Measurements from ENCODE around the gene SNAPC1.

SNAPC1 gene

GRCh38 chr14:61761959-61762786, at the start of gene SNAPC1:
Gene SNAPC1, plus strand, starts transcription at chr14:61762420. Its CDS starts 41 bp downstream, at chr14:61762461.
- Mint-ChIP-seq H3K27me3 (no peaks in the 10 kb centered on the region), H3K4me3 (peak within 1 kb of the TSS; percentile 95), H3K36me3 (ENCODE audit: low read depth) (peaks cover 37% of the 10 kb centered on the region), H3K9me3 (no peaks in the 10 kb centered on the region), H3K27ac (peak within 1 kb of the TSS; percentile 97), H3K4me1 (ENCODE audit: low read depth) (peaks cover 49% of the 10 kb centered on the region)
- peak; percentile 96 for DNase-seq

- no peak for DNase-seq
- Mint-ChIP-seq H3K36me3 (ENCODE audit: low read depth) (peaks cover 43% of the 10 kb centered on the region), H3K9me3 (no peaks in the 10 kb centered on the region), H3K27ac (peak overlapping the region; percentile 79), H3K4me3 (peak overlapping the region; percentile 33), H3K27me3 (no peaks in the 10 kb centered on the region), H3K4me1 (ENCODE audit: low read depth) (peaks cover 95% of the 10 kb centered on the region)
Observed at GRCh38 chr14:61713724-61714437, 48.3 kb upstream of the SNAPC1 start.

- peak overlapping the region; percentile 50 for H3K27ac Mint-ChIP-seq
Observed at GRCh38 chr14:61716956-61717355, 45.3 kb upstream of the SNAPC1 start.

GRCh38 chr14:61718039-61718438, 44.2 kb upstream of the SNAPC1 start:
- H3K9me3 Mint-ChIP-seq, result no peaks in the 10 kb centered on the region
- H3K4me1 Mint-ChIP-seq (ENCODE audit: low read depth), result peaks cover 85% of the 10 kb centered on the region
- peak overlapping the region; percentile 88 for H3K27ac Mint-ChIP-seq
- H3K36me3 Mint-ChIP-seq (ENCODE audit: low read depth), result peaks cover 56% of the 10 kb centered on the region
- H3K4me3 Mint-ChIP-seq, result no peak overlapping the region
- H3K27me3 Mint-ChIP-seq, result no peaks in the 10 kb centered on the region
- no peak for DNase-seq

More at GRCh38 chr14:61716956-61717355, 45.3 kb upstream of the SNAPC1 start:
- no peak for DNase-seq
- Mint-ChIP-seq H3K9me3 (no peaks in the 10 kb centered on the region), H3K4me1 (ENCODE audit: low read depth) (peaks cover 90% of the 10 kb centered on the region), H3K27me3 (no peaks in the 10 kb centered on the region), H3K4me3 (no peak overlapping the region), H3K36me3 (ENCODE audit: low read depth) (peaks cover 48% of the 10 kb centered on the region)

GRCh38 chr14:61719344-61720293, 42.6 kb upstream of the SNAPC1 start:
- Mint-ChIP-seq H3K27me3 (no peaks in the 10 kb centered on the region), H3K4me3 (peak overlapping the region; percentile 64), H3K36me3 (ENCODE audit: low read depth) (peaks cover 62% of the 10 kb centered on the region), H3K9me3 (no peaks in the 10 kb centered on the region), H3K27ac (peak overlapping the region; percentile 88), H3K4me1 (ENCODE audit: low read depth) (peaks cover 83% of the 10 kb centered on the region)
- no peak for DNase-seq

- DNase-seq, result no peak
- Mint-ChIP-seq H3K4me1 (ENCODE audit: low read depth) (peaks cover 82% of the 10 kb centered on the region), H3K36me3 (ENCODE audit: low read depth) (peaks cover 68% of the 10 kb centered on the region), H3K27ac (peak overlapping the region; percentile 88), H3K4me3 (peak overlapping the region; percentile 64), H3K9me3 (no peaks in the 10 kb centered on the region), H3K27me3 (no peaks in the 10 kb centered on the region)
Observed at GRCh38 chr14:61720294-61720661, 41.9 kb upstream of the SNAPC1 start.

- H3K36me3 Mint-ChIP-seq (ENCODE audit: low read depth), result peaks cover 73% of the 10 kb centered on the region
- no peak overlapping the region for H3K4me3 Mint-ChIP-seq
- H3K27ac Mint-ChIP-seq, result peak overlapping the region; percentile 88
- DNase-seq, result no peak
- peaks cover 80% of the 10 kb centered on the region for H3K4me1 Mint-ChIP-seq (ENCODE audit: low read depth)
- H3K9me3 Mint-ChIP-seq, result no peaks in the 10 kb centered on the region
- no peaks in the 10 kb centered on the region for H3K27me3 Mint-ChIP-seq
Observed at GRCh38 chr14:61720741-61721140, 41.5 kb upstream of the SNAPC1 start.

- Mint-ChIP-seq H3K36me3 (ENCODE audit: low read depth) (peaks cover 95% of the 10 kb centered on the region), H3K27ac (peak overlapping the region; percentile 31), H3K4me1 (ENCODE audit: low read depth) (peaks cover 80% of the 10 kb centered on the region), H3K27me3 (no peaks in the 10 kb centered on the region), H3K9me3 (no peaks in the 10 kb centered on the region), H3K4me3 (no peak overlapping the region)
- no peak for DNase-seq
Observed at GRCh38 chr14:61724133-61724532, 38.1 kb upstream of the SNAPC1 start.

GRCh38 chr14:61726778-61727658, 35.2 kb upstream of the SNAPC1 start:
- H3K9me3 Mint-ChIP-seq, result no peaks in the 10 kb centered on the region
- no peaks in the 10 kb centered on the region for H3K27me3 Mint-ChIP-seq
- peak overlapping the region; percentile 71 for H3K27ac Mint-ChIP-seq
- DNase-seq, result no peak
- H3K4me1 Mint-ChIP-seq (ENCODE audit: low read depth), result peaks cover 74% of the 10 kb centered on the region
- H3K4me3 Mint-ChIP-seq, result no peak overlapping the region
- peaks cover 98% of the 10 kb centered on the region for H3K36me3 Mint-ChIP-seq (ENCODE audit: low read depth)

GRCh38 chr14:61730756-61731373, 31.4 kb upstream of the SNAPC1 start:
- H3K9me3 Mint-ChIP-seq, result no peaks in the 10 kb centered on the region

GRCh38 chr14:61733972-61734371, 28.2 kb upstream of the SNAPC1 start:
- Mint-ChIP-seq H3K27ac (peak overlapping the region; percentile 23), H3K27me3 (no peaks in the 10 kb centered on the region), H3K36me3 (ENCODE audit: low read depth) (peaks cover 98% of the 10 kb centered on the region), H3K9me3 (no peaks in the 10 kb centered on the region), H3K4me3 (no peak overlapping the region), H3K4me1 (ENCODE audit: low read depth) (peaks cover 43% of the 10 kb centered on the region)
- DNase-seq, result no peak

More at GRCh38 chr14:61730756-61731373, 31.4 kb upstream of the SNAPC1 start:
- H3K4me3 Mint-ChIP-seq, result no peak overlapping the region
- H3K27ac Mint-ChIP-seq, result peak overlapping the region; percentile 47
- DNase-seq, result no peak
- peaks cover 59% of the 10 kb centered on the region for H3K4me1 Mint-ChIP-seq (ENCODE audit: low read depth)
- H3K27me3 Mint-ChIP-seq, result no peaks in the 10 kb centered on the region
- peaks cover 98% of the 10 kb centered on the region for H3K36me3 Mint-ChIP-seq (ENCODE audit: low read depth)

- peaks cover 93% of the 10 kb centered on the region for H3K36me3 Mint-ChIP-seq (ENCODE audit: low read depth)
- H3K27ac Mint-ChIP-seq, result peak overlapping the region; percentile 84
- H3K4me3 Mint-ChIP-seq, result no peak overlapping the region
- peaks cover 26% of the 10 kb centered on the region for H3K4me1 Mint-ChIP-seq (ENCODE audit: low read depth)
- DNase-seq, result no peak
- no peaks in the 10 kb centered on the region for H3K9me3 Mint-ChIP-seq
- H3K27me3 Mint-ChIP-seq, result no peaks in the 10 kb centered on the region
Observed at GRCh38 chr14:61736751-61737150, 25.5 kb upstream of the SNAPC1 start.

- H3K4me1 Mint-ChIP-seq (ENCODE audit: low read depth), result peaks cover 26% of the 10 kb centered on the region
- no peak for DNase-seq
- H3K4me3 Mint-ChIP-seq, result no peak overlapping the region
- no peaks in the 10 kb centered on the region for H3K9me3 Mint-ChIP-seq
- peaks cover 95% of the 10 kb centered on the region for H3K36me3 Mint-ChIP-seq (ENCODE audit: low read depth)
- H3K27me3 Mint-ChIP-seq, result no peaks in the 10 kb centered on the region
- no peak overlapping the region for H3K27ac Mint-ChIP-seq
Observed at GRCh38 chr14:61737915-61738314, 24.3 kb upstream of the SNAPC1 start.

Data from activated T-cell treated with anti-CD3 and anti-CD28 coated beads, Interleukin-2, amount 50 U/mL, for 24 hours (primary cell).